GM23338 (cell line): Measurements from ENCODE around the gene IARS2.
"Not testable (repeated sequence)": the region's sequence is repeated elsewhere in the genome, so short reads cannot be mapped to it uniquely, and the experiment has no call there.

Experiments
- CTCF ChIP-seq, 2 experiments: fragments of 200-600 bp in 1 of 2; sonication (generic) in 1 of 2; conservative IDR thresholded peaks; 2 replicates each; pipeline versions ENCODE4 v1.5.1 to v1.6.1; 2016 to 2017; ENCODE audit warnings: antibody characterized with exemption in 2 of 2, low read depth in 2 of 2, mild to moderate bottlenecking in 2 of 2, moderate library complexity in 1 of 2
- EZH2phosphoT487 ChIP-seq: fragments of 200-600 bp; sonication (generic); IDR thresholded peaks from one replicate; pipeline ENCODE4 v1.8.1; 2018; ENCODE audit warnings: antibody characterized with exemption; ENCODE audit not compliant: unreplicated experiment

GRCh38 chr1:220169887-220170286 is 76.0 kb downstream of the IARS2 start:
- TF ChIP-seq CTCF (conservative IDR thresholded peaks at IDR 0.05; ENCODE audit: low read depth in 2 of 2); EZH2phosphoT487: not testable (repeated sequence)
